Ramos (cell line): ENCODE results near the gene REC8.

Experiments
- in situ Hi-C: fragments of 300-500 bp; cut with MboI; formaldehyde crosslinking; loops from one replicate; pipeline ENCODE4 v1.14.3; 2022; ENCODE audit warnings: low sequenced_read_pairs; ENCODE audit not compliant: unreplicated experiment

The REC8 gene

GRCh38 chr14:24157331-24157730 lies 14.5 kb upstream of the REC8 start:
- in situ Hi-C loops, result loop anchor here (25.0 kb wide), 1 partner anchor 845 kb away; the partner anchor contains the start of genes BCL2L2, PABPN1 and PPP1R3E

- in situ Hi-C loops, result loop anchor here (25.0 kb wide), 1 partner anchor 848 kb away; the partner anchor contains the start of genes BCL2L2, PABPN1 and PPP1R3E
Measured at GRCh38 chr14:24159777-24160498, 11.9 kb upstream of the REC8 start.

GRCh38 chr14:24160499-24160849 lies 11.4 kb upstream of the REC8 start:
- in situ Hi-C loops, result loop anchor here (25.0 kb wide), 1 partner anchor 848 kb away; the partner anchor contains the start of genes BCL2L2, PABPN1 and PPP1R3E

- in situ Hi-C loops, result loop anchor here (25.0 kb wide), 1 partner anchor 849 kb away; the partner anchor contains the start of genes BCL2L2, PABPN1 and PPP1R3E
Measured at GRCh38 chr14:24160850-24161804, 10.8 kb upstream of the REC8 start, which contains the start of gene IRF9. Gene IRF9, plus strand, starts transcription at chr14:24161265. Its CDS starts 880 bp downstream, at chr14:24162145.

- in situ Hi-C loops, result loop anchor here (25.0 kb wide), 1 partner anchor 850 kb away; the partner anchor contains the start of genes BCL2L2, PABPN1 and PPP1R3E
Measured at GRCh38 chr14:24162093-24162492, 9.8 kb upstream of the REC8 start.

- in situ Hi-C loops, result loop anchor here (25.0 kb wide), 1 partner anchor 852 kb away; the partner anchor contains the start of genes BCL2L2, PABPN1 and PPP1R3E
Measured at GRCh38 chr14:24164518-24164991, 7.3 kb upstream of the REC8 start.

- in situ Hi-C loops, result loop anchor here (25.0 kb wide), 1 partner anchor 853 kb away; the partner anchor contains the start of genes BCL2L2, PABPN1 and PPP1R3E
Measured at GRCh38 chr14:24165785-24166184, 6.1 kb upstream of the REC8 start.

GRCh38 chr14:24167469-24168114 lies 4.3 kb upstream of the REC8 start:
- in situ Hi-C loops, result loop anchor here (25.0 kb wide), 1 partner anchor 855 kb away; the partner anchor contains the start of genes BCL2L2, PABPN1 and PPP1R3E

- in situ Hi-C loops, result loop anchor here (25.0 kb wide), 1 partner anchor 860 kb away; the partner anchor contains the start of genes BCL2L2, PABPN1 and PPP1R3E
Measured at GRCh38 chr14:24172261-24172860, 481 bp downstream of the REC8 start.

- in situ Hi-C loops, result loop anchor here (25.0 kb wide), 1 partner anchor 861 kb away; the partner anchor contains the start of genes BCL2L2, PABPN1 and PPP1R3E
Measured at GRCh38 chr14:24172871-24173281, 996 bp downstream of the REC8 start.

- in situ Hi-C loops, result no loop called here
Measured at GRCh38 chr14:24176599-24176998, 4.7 kb downstream of the REC8 start.

GRCh38 chr14:24177041-24177825 lies 5.4 kb downstream of the REC8 start:
- in situ Hi-C loops, result no loop called here

GRCh38 chr14:24177891-24178290 lies 6.0 kb downstream of the REC8 start:
- in situ Hi-C loops, result no loop called here

- in situ Hi-C loops, result no loop called here
Measured at GRCh38 chr14:24178399-24179178, 6.7 kb downstream of the REC8 start.

- in situ Hi-C loops, result no loop called here
Measured at GRCh38 chr14:24179294-24179960, 7.5 kb downstream of the REC8 start.

GRCh38 chr14:24179961-24180796 lies 8.3 kb downstream of the REC8 start:
- in situ Hi-C loops, result no loop called here
